ENCODE results near the gene HLCS.
"Not testable (repeated sequence)": the region's sequence is repeated elsewhere in the genome, so short reads cannot be mapped to it uniquely, and the experiment has no call there.

HLCS gene

DNA sequence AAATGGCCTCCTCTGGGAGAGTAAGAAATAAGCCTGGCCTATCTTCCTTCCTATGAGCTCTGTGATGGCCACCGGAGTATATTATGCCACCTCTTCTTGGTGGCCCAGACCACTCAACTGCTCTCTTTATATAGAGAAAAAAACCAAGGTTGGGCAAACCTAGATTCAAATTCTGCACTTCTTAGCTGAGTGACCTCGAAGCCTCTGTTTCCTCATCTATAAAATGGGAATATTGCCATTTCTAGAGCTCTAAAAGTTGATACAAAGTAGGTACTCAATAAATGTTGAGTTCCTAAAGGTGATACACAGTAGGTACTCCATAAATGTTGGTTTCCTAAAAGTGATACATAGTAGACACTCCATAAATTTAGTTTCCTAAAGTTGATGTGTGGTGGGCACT, 120.7 kb downstream of the HLCS start:
- DNase-seq, result no peak

GRCh38 chr21:36845070-36845469, 121.4 kb downstream of the HLCS start:
- DNase-seq, result no peak

- DNase-seq, result no peak
Measured at GRCh38 chr21:36841866-36842265, 124.6 kb downstream of the HLCS start.

DNA sequence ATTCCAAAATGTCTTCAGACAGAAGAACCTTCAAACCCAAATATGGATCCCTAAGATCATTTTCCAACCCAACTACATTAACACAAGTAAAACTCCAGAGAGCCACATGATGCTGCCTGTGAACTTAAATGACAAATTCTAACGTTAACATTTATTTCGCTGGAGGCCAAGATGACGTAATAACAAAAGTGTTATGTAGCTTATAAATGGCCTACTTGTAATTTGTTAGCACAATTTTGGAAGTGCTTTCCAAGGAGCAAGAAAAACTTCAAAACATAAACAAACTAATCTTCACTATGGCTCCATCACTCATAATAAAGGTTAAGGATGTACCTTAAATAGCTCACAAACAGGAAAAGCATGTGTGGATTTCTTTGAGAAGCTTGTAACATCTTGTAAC, 126.7 kb downstream of the HLCS start:
- DNase-seq, result no peak

GRCh38 chr21:36839123-36839522, 127.3 kb downstream of the HLCS start:
- DNase-seq, result no peak

DNA sequence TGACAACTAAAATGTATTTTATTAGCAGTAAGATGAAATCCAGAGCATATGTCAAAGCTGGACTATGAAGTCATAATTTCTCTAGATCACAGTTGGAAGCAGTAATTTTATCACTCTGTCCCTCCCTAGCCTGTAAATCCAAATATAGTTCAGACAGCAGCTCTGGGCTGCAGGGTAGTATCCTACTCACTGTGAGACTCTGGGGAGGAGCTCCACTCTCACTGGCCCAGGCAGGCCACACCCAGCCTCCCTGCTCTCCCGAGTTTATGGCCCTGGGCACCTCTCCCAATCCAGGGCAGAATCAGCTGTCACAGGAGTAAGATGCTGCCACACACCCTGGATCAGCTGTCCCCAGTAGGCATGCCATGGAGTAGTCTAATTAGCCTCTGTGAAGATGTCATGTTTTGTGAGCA, 131.1 kb downstream of the HLCS start:
- DNase-seq, result no peak

DNA sequence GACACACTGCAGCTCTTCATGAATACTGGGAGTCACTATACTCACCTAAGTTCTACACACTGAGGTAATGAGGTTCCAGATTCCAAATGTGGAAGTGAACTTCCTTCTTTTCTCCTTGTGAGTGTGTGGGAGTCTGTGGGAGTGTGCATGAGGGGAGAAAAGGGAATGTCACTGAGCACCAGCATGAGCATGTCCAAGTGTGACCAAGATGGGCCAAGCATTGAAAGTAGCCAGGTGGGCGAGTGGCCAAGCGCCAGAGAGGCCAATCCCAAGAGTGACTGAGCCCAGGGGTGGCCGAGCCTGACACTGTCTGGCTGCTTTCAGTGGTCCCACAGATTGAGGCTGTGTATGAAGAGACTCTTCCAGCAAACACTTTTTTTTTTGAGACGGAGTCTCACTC, 132.3 kb downstream of the HLCS start:
- DNase-seq, result no peak

- no peak for DNase-seq
Measured at GRCh38 chr21:36830100-36830499, 136.4 kb downstream of the HLCS start.

DNA sequence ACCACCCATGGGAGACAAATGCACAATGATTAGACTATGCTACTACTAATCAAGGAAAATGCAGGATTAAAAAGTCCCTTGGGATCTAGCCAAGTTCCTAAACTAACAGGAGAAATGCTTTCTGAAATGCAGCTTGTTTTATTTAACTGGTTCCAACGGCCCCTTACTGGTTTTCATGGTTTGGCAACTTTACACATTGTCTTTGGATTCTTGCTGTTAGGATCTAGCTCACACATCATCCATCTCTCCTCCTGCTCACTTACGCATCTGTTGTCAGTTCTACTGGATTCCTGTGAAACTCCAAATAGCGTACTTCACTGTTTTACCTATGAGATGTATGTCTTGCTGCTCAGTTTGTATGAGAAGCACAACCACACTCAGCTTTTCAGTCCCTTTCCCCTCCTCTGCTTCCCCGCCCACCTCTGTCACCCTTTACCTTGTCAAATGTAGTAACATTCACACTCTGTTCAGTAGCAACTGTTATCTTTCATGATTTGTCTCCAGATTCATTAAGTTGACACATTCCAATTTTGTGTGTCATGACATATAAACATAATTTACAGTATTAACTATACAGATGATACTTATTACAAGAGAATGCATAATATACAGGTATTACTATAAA, 137.5 kb downstream of the HLCS start:
- no peak for DNase-seq

- DNase-seq, result no peak
Measured at GRCh38 chr21:36828208-36828607, 138.3 kb downstream of the HLCS start.

GRCh38 chr21:36825658-36826057, 140.8 kb downstream of the HLCS start:
- DNase-seq, result no peak

GRCh38 chr21:36821032-36821299, 145.5 kb downstream of the HLCS start:
- DNase-seq, result no peak

GRCh38 chr21:36820176-36821031, 146.1 kb downstream of the HLCS start:
- no peak for DNase-seq

GRCh38 chr21:36817732-36818450, 148.6 kb downstream of the HLCS start:
- DNase-seq, result no peak

GRCh38 chr21:36816561-36817130, 149.8 kb downstream of the HLCS start:
- no peak for DNase-seq

GRCh38 chr21:36816026-36816425, 150.4 kb downstream of the HLCS start:
- DNase-seq, result not testable (repeated sequence)

DNA sequence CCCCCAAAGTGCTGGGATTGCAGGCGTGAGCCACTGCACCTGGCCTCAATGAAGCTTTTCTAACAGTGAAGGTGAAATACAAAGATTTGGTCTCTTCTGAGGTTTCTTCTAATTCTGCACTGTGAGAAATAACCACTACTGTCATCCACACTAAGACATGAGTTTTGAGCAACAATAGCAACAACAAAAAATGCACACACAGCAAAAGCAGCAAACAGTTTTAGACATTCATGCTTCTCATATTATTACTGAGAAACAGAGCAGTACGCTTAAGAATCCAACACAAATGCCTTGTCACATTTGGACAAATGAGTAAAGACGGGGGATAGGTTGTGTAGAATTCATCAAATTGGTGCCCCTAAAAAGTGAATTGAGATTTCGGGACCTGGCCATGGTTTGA, 151.2 kb downstream of the HLCS start:
- no peak for DNase-seq

- no peak for DNase-seq
Measured at GRCh38 chr21:36813052-36813451, 153.4 kb downstream of the HLCS start.

DNA sequence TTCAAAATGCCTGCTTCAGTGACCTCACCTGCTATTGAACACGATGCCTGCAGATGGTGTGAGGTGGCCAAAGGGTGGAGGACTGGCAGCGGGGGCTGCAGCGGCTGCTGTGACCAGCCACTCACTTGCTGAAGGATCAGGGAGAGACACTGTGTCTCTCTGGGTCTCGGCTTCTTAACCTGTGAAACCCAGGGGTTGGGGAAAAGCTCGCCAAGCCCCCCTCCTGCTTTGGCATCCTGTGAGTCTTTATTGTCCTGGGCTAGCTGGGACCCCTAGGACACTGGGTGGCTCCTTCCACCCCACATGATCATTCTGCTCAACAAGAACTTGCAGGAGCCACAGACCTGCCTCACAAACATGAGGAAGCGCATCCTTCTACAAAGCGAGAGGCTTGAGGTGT, 154.7 kb downstream of the HLCS start:
- DNase-seq, result no peak

GRCh38 chr21:36810443-36810842, 156.0 kb downstream of the HLCS start:
- DNase-seq, result no peak

- no peak for DNase-seq
Measured at GRCh38 chr21:36807422-36807928, 159.0 kb downstream of the HLCS start.

DNA sequence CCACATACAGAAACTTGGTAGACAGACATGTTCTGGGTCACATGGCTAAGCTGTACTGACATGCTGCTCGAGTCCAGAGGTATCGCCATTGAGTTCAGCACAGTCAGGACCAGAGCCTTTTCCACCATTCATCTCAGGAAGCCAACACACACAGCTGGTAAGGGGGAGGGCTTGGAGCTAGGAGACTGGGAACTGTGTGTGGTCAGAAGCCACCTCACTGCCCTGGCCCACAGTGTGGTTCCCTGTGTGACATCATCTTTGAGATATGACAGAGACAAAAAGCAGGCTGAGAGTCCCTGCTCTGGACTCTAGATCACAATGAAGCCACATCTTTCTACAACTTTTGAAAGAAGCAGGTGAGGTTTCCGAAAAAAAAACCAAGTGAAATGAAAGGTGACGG, 160.4 kb downstream of the HLCS start:
- no peak for DNase-seq

DNA sequence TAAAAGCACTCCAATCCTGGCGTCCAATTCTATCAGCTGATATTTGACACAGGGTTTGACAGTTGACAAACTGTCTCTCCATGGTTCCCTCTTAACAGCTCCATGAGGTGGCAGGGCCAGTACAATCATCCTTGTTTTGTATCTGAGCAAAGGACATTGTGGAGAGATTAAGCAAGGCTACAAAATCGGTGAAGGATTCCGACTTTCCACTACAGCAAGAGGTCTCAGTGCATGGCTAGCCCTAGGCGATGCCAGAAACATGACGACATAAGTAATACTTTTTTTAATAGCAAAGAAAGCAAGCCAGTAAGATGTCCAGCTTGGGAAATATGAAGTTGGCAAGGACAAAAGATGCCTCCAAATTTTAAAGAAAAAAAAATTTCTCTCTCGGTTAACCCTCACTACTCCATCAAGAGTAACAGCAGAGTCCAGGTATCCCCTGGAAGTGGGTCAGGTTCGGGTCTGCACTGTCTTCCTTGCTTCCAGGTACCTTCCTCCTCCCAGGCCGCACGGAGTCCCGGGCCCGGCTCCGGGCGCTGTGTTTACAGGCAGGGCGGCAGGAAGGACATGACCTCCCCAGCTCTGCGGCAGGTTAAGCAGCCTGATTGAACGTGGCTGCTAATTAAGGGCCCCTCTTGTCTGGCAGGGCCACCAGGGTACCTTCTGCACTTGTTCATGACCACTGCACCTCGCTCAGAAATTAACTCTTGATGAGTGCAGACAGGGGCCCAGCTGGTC, 161.4 kb downstream of the HLCS start:
- no peak for DNase-seq

Data from effector CD4-positive, alpha-beta T cell (primary cell).